Neural crest cell (in vitro differentiated cells): ENCODE data around the gene MLNR. TPM values are rescaled to one million over a fixed set of nuclear protein-coding genes. Genes with fewer than 3 reads are reported as not detected.
A peak's percentile ranks its signal among the peaks of the same experiment; 100 is the strongest.

Experiments
- DNase-seq: peaks from one replicate; pipeline ENCODE4 v3.0.0; 2021; ENCODE audit warnings: low read depth, mixed read lengths, low spot score
- H3K27ac Mint-ChIP-seq: one replicate; pipeline ENCODE4 v1.8.0; 2021; ENCODE audit warnings: mild to moderate bottlenecking, mixed read lengths; ENCODE audit not compliant: unreplicated experiment
- H3K27me3 Mint-ChIP-seq: 2 replicates; pipeline ENCODE4 v1.8.0; 2021; ENCODE audit warnings: low read depth, mild to moderate bottlenecking, mixed read lengths
- H3K36me3 Mint-ChIP-seq: 2 replicates; pipeline ENCODE4 v1.8.0; 2021; ENCODE audit warnings: low read depth, mild to moderate bottlenecking, mixed read lengths
- H3K4me1 Mint-ChIP-seq: 2 replicates; pipeline ENCODE4 v1.8.0; 2021; ENCODE audit warnings: mixed read lengths
- H3K4me3 Mint-ChIP-seq: one replicate; pipeline ENCODE4 v1.8.0; 2021; ENCODE audit warnings: mild to moderate bottlenecking, mixed read lengths
- H3K9me3 Mint-ChIP-seq: 2 replicates; pipeline ENCODE4 v1.8.0; 2021; ENCODE audit warnings: mixed read lengths
- total RNA-seq: library from RNA; stranded (reverse); gene quantifications from 2 replicates; pipeline ENCODE4 v1.2.1, GENCODE V29; 2021
- TF ChIP-seq, protein P1 (sequence below): fragments of 200-600 bp; sonication (generic); conservative IDR thresholded peaks from 2 replicates; pipeline ENCODE4 v1.5.0; 2021; ENCODE audit warnings: antibody characterized with exemption, mild to moderate bottlenecking

Gene MLNR
- total RNA-seq, 1 donor from 2014 or later: not detected

DNA sequence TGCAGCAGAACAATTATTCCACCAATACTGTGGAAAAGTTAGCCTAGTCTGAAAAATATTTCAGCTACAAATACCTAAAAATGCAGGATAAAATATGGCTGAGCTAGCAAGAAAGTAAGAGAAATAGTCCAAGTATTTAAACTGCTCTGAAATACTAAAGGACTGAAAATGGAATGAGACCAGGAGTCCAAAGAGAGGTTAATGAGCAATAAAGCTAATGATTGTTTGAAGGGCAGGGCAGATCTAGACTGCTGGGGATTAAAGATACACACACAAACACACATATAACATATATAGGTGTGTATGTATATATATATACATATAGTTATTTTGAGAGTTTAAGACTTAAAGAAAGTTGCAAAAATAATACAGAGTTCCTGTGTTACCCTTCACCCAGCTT lies 25.0 kb downstream of the MLNR start:
- no peak for DNase-seq
- no peak overlapping the region for H3K4me3 Mint-ChIP-seq
- TF ChIP-seq, protein P1, sequence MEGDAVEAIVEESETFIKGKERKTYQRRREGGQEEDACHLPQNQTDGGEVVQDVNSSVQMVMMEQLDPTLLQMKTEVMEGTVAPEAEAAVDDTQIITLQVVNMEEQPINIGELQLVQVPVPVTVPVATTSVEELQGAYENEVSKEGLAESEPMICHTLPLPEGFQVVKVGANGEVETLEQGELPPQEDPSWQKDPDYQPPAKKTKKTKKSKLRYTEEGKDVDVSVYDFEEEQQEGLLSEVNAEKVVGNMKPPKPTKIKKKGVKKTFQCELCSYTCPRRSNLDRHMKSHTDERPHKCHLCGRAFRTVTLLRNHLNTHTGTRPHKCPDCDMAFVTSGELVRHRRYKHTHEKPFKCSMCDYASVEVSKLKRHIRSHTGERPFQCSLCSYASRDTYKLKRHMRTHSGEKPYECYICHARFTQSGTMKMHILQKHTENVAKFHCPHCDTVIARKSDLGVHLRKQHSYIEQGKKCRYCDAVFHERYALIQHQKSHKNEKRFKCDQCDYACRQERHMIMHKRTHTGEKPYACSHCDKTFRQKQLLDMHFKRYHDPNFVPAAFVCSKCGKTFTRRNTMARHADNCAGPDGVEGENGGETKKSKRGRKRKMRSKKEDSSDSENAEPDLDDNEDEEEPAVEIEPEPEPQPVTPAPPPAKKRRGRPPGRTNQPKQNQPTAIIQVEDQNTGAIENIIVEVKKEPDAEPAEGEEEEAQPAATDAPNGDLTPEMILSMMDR: no peak
- H3K27ac Mint-ChIP-seq: no peak overlapping the region
- no peaks in the 10 kb centered on the region for H3K36me3 Mint-ChIP-seq
- no peaks in the 10 kb centered on the region for H3K9me3 Mint-ChIP-seq
- H3K27me3 Mint-ChIP-seq: peaks cover 19% of the 10 kb centered on the region
- H3K4me1 Mint-ChIP-seq: peaks cover 18% of the 10 kb centered on the region

DNA sequence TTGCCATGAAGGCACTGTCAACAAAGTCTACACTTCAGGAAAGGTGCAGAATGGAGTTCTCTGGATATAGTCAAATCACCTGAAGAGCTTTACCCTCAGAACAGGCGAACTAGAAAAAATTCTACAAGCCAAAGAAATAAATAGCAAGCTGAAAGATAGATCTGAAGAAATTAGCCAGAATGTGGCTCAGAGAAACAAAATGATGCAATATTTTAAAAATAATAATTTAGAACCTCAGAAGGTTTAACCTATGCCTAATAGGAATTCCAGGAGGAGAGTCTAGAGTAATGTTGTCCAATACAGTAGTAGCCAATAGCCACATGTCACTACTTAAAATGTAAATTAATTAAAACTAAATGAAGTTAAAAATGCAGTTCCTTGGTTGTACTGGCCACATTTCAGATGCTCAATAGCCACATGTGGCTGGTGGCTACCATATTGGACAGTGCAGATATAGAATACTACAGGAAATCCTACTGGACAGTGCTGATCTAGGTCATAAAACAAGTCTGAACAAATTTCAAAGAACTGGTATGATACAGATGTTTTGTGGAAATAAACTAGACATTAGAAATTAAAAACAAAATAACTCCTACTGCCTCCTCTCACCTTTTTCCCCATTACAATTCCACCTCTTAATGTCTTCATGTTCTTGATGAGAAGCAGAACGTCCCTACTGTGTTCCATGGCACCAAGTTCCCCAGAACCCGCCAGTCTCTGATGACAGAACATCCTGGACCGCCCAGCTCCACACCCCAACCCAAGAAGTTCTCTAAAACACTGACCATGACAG lies 26.9 kb downstream of the MLNR start:
- TF ChIP-seq, protein P1: no peak
- H3K27me3 Mint-ChIP-seq: peaks cover 19% of the 10 kb centered on the region
- H3K27ac Mint-ChIP-seq: peak overlapping the region; percentile 95
- H3K36me3 Mint-ChIP-seq: no peaks in the 10 kb centered on the region
- H3K4me1 Mint-ChIP-seq: peaks cover 18% of the 10 kb centered on the region
- DNase-seq: no peak
- H3K9me3 Mint-ChIP-seq: no peaks in the 10 kb centered on the region
- peak overlapping the region; percentile 98 for H3K4me3 Mint-ChIP-seq

DNA sequence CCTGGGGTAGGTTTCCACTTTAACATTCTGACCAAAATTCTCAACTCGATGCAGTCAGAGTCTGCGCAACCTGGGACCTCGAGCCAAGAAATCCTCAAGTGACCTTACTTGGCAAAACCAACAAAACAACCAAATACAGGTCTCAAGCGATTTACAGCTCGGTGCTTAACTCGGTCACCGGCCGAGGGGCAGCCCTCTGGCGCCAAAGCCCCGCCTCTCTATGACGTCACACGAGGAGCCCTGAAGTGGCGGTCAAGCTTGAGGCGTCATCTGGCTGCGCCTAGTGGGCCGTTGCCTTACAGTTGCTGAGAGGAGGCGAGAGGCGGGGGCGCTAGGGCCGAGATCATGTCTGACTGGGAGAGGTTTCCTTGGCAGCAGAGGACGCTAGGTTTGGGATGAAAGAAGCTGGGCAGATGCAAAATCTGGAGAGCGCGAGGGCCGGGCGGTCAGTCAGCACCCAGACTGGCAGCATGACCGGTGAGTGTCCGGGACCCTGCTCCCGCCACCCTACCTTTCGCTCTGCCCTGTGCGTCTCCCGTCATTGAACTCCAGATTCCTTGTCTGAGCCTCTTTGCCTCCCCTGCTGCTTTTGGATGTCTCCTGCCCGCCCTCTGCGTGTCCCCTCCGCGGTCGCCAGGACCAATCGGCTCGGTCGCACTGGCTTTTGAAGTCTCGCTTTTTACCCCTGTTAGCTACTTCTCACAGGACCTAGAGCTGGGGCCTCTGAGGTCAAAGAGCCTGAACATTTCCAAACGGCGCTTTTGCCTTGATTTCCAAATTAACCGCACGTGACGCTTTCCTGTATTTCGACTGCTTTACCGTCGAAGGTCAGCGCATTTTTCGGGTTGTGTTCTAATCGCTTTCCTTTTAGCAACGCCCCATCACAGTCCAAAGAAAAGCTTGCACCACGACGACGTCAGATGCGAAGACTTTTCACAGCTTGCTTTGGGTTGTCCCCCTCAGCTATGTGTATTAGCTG lies 27.8 kb downstream of the MLNR start, which contains the start of gene CDADC1:
Gene CDADC1, plus strand, starts transcription at position 283 of the 979 bp plus-strand sequence. Its CDS starts 113 bp downstream, at position 396.
- Mint-ChIP-seq H3K4me1 (peaks cover 18% of the 10 kb centered on the region), H3K27ac (peak within 1 kb of the TSS; percentile 95), H3K9me3 (no peaks in the 10 kb centered on the region), H3K36me3 (no peaks in the 10 kb centered on the region), H3K4me3 (peak within 1 kb of the TSS; percentile 98), H3K27me3 (peaks cover 19% of the 10 kb centered on the region)
- TF ChIP-seq, protein P1: no peak
- peak; percentile 96 for DNase-seq

DNA sequence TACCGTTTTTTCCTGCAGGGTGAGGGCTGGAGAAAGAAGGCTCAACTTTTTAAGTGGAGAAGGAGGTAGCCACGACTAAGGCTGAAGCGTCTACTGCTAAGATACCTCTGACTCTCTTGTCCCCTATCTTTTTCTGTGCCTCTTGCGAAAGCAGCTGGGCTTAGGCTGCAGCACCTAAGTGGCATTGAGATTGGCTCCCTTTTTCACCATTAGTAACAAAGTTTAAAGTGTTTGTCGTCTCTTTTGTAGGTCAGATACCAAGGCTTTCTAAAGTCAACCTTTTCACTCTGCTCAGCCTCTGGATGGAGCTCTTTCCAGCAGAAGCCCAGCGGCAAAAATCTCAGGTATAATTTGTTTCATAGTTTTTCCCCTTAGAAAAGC lies 28.5 kb downstream of the MLNR start:
- H3K27me3 Mint-ChIP-seq: peaks cover 14% of the 10 kb centered on the region
- no peaks in the 10 kb centered on the region for H3K36me3 Mint-ChIP-seq
- TF ChIP-seq, protein P1: no peak
- H3K27ac Mint-ChIP-seq: peak overlapping the region; percentile 95
- DNase-seq: no peak
- peak overlapping the region; percentile 98 for H3K4me3 Mint-ChIP-seq
- H3K9me3 Mint-ChIP-seq: no peaks in the 10 kb centered on the region
- H3K4me1 Mint-ChIP-seq: peaks cover 18% of the 10 kb centered on the region

DNA sequence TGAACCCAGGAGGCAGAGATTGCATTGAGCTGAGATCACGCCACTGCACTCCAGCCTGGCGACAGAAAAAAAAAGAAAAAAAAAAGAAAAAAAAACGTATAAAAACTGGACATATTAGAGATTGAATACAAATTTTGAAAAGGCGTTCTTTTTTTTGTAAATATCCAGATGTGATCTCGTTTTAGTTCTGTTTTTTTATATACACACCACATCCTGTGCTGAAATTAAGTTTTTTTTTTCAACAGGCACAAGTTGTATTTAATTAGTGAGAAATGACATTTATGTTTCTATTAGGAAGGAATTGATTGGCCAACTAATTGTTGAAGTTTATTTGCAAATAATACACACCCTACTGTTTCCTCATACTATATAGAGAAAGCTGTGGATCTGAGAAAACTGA lies 31.2 kb downstream of the MLNR start:
- Mint-ChIP-seq H3K27me3 (no peaks in the 10 kb centered on the region), H3K4me1 (peaks cover 18% of the 10 kb centered on the region)

More for the DNA sequence above, 31.2 kb downstream of the MLNR start:
- DNase-seq: no peak
- peaks cover 2% of the 10 kb centered on the region for H3K36me3 Mint-ChIP-seq
- TF ChIP-seq, protein P1: no peak
- no peak overlapping the region for H3K4me3 Mint-ChIP-seq
- no peaks in the 10 kb centered on the region for H3K9me3 Mint-ChIP-seq
- H3K27ac Mint-ChIP-seq: no peak overlapping the region
